HL-60 (cell line): ENCODE results near the gene POLE.

ENCODE experiments used
- DNase-seq, 2 experiments: peaks; one replicate each; pipeline ENCODE4 v3.0.0-alpha.2; 2010 to 2020; ENCODE audit warnings: low read depth in 1 of 2, low spot score in 1 of 2
- H3K27ac ChIP-seq: fragments of 250-450 bp; sonication (Bioruptor Pico); replicated peaks from 2 replicates; pipeline ENCODE4 v1.5.1; 2020; ENCODE audit warnings: mild to moderate bottlenecking, moderate library complexity
- H3K27me3 ChIP-seq: fragments of 250-450 bp; sonication (Bioruptor Pico); 2 replicates; pipeline ENCODE4 v1.5.1; 2021; ENCODE audit warnings: mild to moderate bottlenecking, moderate library complexity; ENCODE audit not compliant: insufficient read depth, poor library complexity, severe bottlenecking
- H3K4me3 ChIP-seq: replicated peaks from 2 replicates; pipeline ENCODE4 v1.5.1; 2011; ENCODE audit warnings: mild to moderate bottlenecking, control low read depth, low read length; ENCODE audit not compliant: insufficient read depth
- CTCF ChIP-seq: IDR thresholded peaks from one replicate; pipeline ENCODE4 v1.5.1; 2011; ENCODE audit warnings: low read length, control low read depth, inconsistent platforms; ENCODE audit not compliant: insufficient read depth
- GABPA ChIP-seq: IDR thresholded peaks from 2 replicates; pipeline ENCODE4 v1.6.1; 2012; ENCODE audit warnings: low read depth
- POLR2AphosphoS5 ChIP-seq: IDR thresholded peaks from 2 replicates; pipeline ENCODE4 v1.6.1; 2012; ENCODE audit warnings: low read depth
- REST ChIP-seq: IDR thresholded peaks from 2 replicates; pipeline ENCODE4 v1.6.1; 2012; ENCODE audit warnings: low read depth; ENCODE audit not compliant: insufficient replicate concordance
- SPI1 ChIP-seq: IDR thresholded peaks from 2 replicates; pipeline ENCODE4 v1.6.1; 2012; ENCODE audit warnings: low read depth, mild to moderate bottlenecking, borderline replicate concordance

POLE gene

GRCh38 chr12:132713123-132713522 is 26.0 kb upstream of the POLE start:
- H3K4me3 ChIP-seq = no peak overlapping the region
- TF ChIP-seq REST (no peak), SPI1 (no peak), CTCF (no peak), GABPA (no peak), POLR2AphosphoS5 (no peak)

GRCh38 chr12:132711080-132711843 is 24.1 kb upstream of the POLE start:
- Histone ChIP-seq H3K27ac (peak overlapping the region; percentile 83), H3K4me3 (peak overlapping the region; percentile 91), H3K27me3 (no peaks in the 10 kb centered on the region)
- TF ChIP-seq REST (no peak), POLR2AphosphoS5 (no peak; the same call in 1 of the 2 replicates), SPI1 (no peak), CTCF (no peak), GABPA (no peak)
- DNase-seq = peak in 1 of 2 experiments; percentile 25

More at GRCh38 chr12:132713123-132713522, 26.0 kb upstream of the POLE start:
- H3K27ac ChIP-seq = no peak overlapping the region
- no peak for DNase-seq
- H3K27me3 ChIP-seq = no peaks in the 10 kb centered on the region

GRCh38 chr12:132710405-132711079 is 23.4 kb upstream of the POLE start, which contains the start of gene PGAM5:
Gene PGAM5 (plus strand): TSS chr12:132710842. CDS start chr12:132710877, 35 bp downstream.
- DNase-seq = peak; percentile 77 to 94
- Histone ChIP-seq H3K27ac (peak within 1 kb of the TSS; percentile 83), H3K27me3 (no peaks in the 10 kb centered on the region), H3K4me3 (peak within 1 kb of the TSS; percentile 91)
- TF ChIP-seq REST (no peak), SPI1 (peak; percentile 67; the same call in 1 of the 2 replicates), POLR2AphosphoS5 (peak; percentile 51), GABPA (peak; percentile 89)
